ENCODE data around the gene ZNF525. TPM values are rescaled to one million over a fixed set of nuclear protein-coding genes. Genes with fewer than 3 reads are reported as not detected.
"Not testable (repeated sequence)": the region's sequence is repeated elsewhere in the genome, so short reads cannot be mapped to it uniquely, and the experiment has no call there.

ZNF525 gene
- total RNA-seq, 1 experiment from 2014 or later = 23.4 TPM

- H3K4me1 ChIP-seq (ENCODE audit: control insufficient read depth, insufficient read depth, low read length) = peaks cover 3% of the 10 kb centered on the region; the same call in 1 of the 2 replicates
- peaks cover 3% of the 10 kb centered on the region; the same call in 1 of the 2 replicates for H3K36me3 ChIP-seq (ENCODE audit: control insufficient read depth, insufficient read depth, low read length)
- ChIA-PET CTCF (interaction anchor here (0.5 to 1.2 kb wide), 4 partner anchors 19 to 189 kb away, joined by 3 to 8 read pairs (median 4); no protein-coding TSS in a partner anchor), POLR2A (no interaction called here)
- H3K27me3 ChIP-seq (ENCODE audit: control insufficient read depth, insufficient read depth, low read length) = no peaks in the 10 kb centered on the region
- intact Hi-C loops (cut with micrococcal nuclease; ENCODE audit: unreplicated experiment) (no loop called here), in situ Hi-C loops (cut with HindIII; ENCODE audit: low pct_unique_long_range_greater_than_20kb, low sequenced_read_pairs) (no loop called here)
- no TSS peak for BruUV-seq (replicated peaks)
- peak within 1 kb of the TSS; percentile 91 for H3K27ac ChIP-seq (ENCODE audit: low read length)
- TF ChIP-seq POLR2AphosphoS5 (IDR thresholded peaks at IDR 0.05; ENCODE audit: low read depth, low read length) (peak; percentile 97), CTCF (IDR thresholded peaks at IDR 0.05) (peak; percentile 78; the same call in 1 of the 2 replicates), SIN3A (IDR thresholded peaks at IDR 0.05; ENCODE audit: borderline replicate concordance, insufficient read depth, low read depth, low read length) (peak; percentile 94), TCF7L2 (IDR thresholded peaks at IDR 0.05; ENCODE audit: low read depth, low read length) (no peak)
- TF ChIP-seq, protein P1, sequence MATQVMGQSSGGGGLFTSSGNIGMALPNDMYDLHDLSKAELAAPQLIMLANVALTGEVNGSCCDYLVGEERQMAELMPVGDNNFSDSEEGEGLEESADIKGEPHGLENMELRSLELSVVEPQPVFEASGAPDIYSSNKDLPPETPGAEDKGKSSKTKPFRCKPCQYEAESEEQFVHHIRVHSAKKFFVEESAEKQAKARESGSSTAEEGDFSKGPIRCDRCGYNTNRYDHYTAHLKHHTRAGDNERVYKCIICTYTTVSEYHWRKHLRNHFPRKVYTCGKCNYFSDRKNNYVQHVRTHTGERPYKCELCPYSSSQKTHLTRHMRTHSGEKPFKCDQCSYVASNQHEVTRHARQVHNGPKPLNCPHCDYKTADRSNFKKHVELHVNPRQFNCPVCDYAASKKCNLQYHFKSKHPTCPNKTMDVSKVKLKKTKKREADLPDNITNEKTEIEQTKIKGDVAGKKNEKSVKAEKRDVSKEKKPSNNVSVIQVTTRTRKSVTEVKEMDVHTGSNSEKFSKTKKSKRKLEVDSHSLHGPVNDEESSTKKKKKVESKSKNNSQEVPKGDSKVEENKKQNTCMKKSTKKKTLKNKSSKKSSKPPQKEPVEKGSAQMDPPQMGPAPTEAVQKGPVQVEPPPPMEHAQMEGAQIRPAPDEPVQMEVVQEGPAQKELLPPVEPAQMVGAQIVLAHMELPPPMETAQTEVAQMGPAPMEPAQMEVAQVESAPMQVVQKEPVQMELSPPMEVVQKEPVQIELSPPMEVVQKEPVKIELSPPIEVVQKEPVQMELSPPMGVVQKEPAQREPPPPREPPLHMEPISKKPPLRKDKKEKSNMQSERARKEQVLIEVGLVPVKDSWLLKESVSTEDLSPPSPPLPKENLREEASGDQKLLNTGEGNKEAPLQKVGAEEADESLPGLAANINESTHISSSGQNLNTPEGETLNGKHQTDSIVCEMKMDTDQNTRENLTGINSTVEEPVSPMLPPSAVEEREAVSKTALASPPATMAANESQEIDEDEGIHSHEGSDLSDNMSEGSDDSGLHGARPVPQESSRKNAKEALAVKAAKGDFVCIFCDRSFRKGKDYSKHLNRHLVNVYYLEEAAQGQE (IDR thresholded peaks at IDR 0.05; ENCODE audit: insufficient read depth in 1 of 2, low read depth in 2 of 2, low read length in 1 of 2) = no peak
- DNase-seq (ENCODE audit: low read depth, low spot score) (peak; percentile 69), ATAC-seq (peak; percentile 98)
- peak within 1 kb of the TSS; percentile 86 to 88 for H3K4me3 ChIP-seq (ENCODE audit: low read depth in 2 of 2, low read length in 2 of 2)
- peaks cover 5% of the 10 kb centered on the region; the same call in 1 of the 2 replicates for H3K9me3 ChIP-seq (ENCODE audit: control insufficient read depth, insufficient read depth, low read depth, low read length)
These were observed 29.7 kb downstream of the ZNF525 start, which contains the start of gene ZNF765 for GRCh38 chr19:53394974-53395839. TSS of gene ZNF765 (plus strand) at chr19:53395149. CDS start at chr19:53398016, 2,867 bp downstream.

DNA sequence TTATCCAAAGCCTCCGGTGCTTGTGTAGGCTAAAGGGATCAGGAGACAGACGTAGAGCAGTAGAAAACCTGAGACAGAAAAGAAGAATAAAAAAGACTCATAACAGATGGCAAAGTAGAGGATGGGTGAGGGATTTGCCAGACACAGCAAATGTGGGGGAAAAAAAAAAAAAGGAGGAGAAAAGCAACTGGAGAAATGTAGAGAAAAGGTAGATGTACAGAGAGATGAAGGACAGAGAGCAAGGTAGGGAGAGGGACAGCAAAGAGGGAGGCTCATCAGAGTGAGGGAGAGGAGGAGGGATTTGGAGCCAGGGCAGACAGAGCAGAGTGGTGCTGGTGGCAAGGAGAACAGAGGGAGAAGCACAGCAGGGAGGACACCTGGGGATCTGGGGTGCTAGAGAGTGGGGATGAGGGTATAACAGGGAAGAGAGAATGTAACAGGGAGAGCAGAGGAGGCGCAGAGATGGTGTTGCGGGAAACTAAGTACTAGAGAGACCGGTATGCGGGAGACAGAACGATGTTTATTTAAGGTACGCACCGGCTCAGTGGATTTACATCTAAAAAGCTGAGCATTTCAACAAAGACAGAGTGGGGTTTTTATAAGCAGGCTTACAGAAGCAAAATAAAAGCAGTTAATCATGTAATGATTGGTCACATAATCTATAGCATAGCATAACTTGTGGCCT, 30.5 kb downstream of the ZNF525 start:
- TSS peak; percentile 79 for BruUV-seq (replicated peaks)
- peak overlapping the region; percentile 91 for H3K27ac ChIP-seq (ENCODE audit: low read length)
- CTCF ChIA-PET = interaction anchor here (0.5 to 1.2 kb wide), 3 partner anchors 22 to 190 kb away, joined by 3 to 8 read pairs (median 4); no protein-coding TSS in a partner anchor
- DNase-seq (ENCODE audit: low read depth, low spot score); intact Hi-C loops (cut with micrococcal nuclease; ENCODE audit: unreplicated experiment); POLR2A ChIA-PET; H3K36me3 ChIP-seq (ENCODE audit: control insufficient read depth, insufficient read depth, low read length); H3K9me3 ChIP-seq (ENCODE audit: control insufficient read depth, insufficient read depth, low read depth, low read length); in situ Hi-C loops (cut with HindIII; ENCODE audit: low pct_unique_long_range_greater_than_20kb, low sequenced_read_pairs); H3K27me3 ChIP-seq (ENCODE audit: control insufficient read depth, insufficient read depth, low read length); ATAC-seq; H3K4me1 ChIP-seq (ENCODE audit: control insufficient read depth, insufficient read depth, low read length): not testable (repeated sequence)
- peak overlapping the region; percentile 86 to 88 for H3K4me3 ChIP-seq (ENCODE audit: low read depth in 2 of 2, low read length in 2 of 2)

Data from Panc1 (cell line).